Astrocyte (in vitro differentiated cells and primary cell): ENCODE data around the gene LAMC1. TPM values are rescaled to one million over a fixed set of nuclear protein-coding genes. Genes with fewer than 3 reads are reported as not detected.

Experiments used
- DNase-seq: peaks from one replicate; pipeline ENCODE4 v3.0.0-alpha.2; 2010; ENCODE audit warnings: low read depth
- FAIRE-seq: peaks from 2 replicates; lab custom pipeline; 2011; peaks lifted over from hg19 to GRCh38; lab: Jason Lieb, UNC
- H2AFZ ChIP-seq: 2 replicates; pipeline ENCODE4 v1.6.0; 2012; ENCODE audit warnings: low read depth, low read length, inconsistent platforms
- H3K27ac ChIP-seq: 2 replicates; pipeline ENCODE4 v1.5.1; 2011; ENCODE audit warnings: low read depth, low read length, inconsistent platforms
- H3K27me3 ChIP-seq: 2 replicates; pipeline ENCODE4 v1.6.0; 2011; ENCODE audit warnings: low read length, inconsistent platforms; ENCODE audit not compliant: insufficient read depth
- H3K36me3 ChIP-seq: 2 replicates; pipeline ENCODE4 v1.5.1; 2011; ENCODE audit warnings: low read length, inconsistent platforms; ENCODE audit not compliant: insufficient read depth
- H3K4me1 ChIP-seq: 2 replicates; pipeline ENCODE4 v1.5.1; 2011; ENCODE audit warnings: low read length, inconsistent platforms; ENCODE audit not compliant: insufficient read depth
- H3K4me2 ChIP-seq: 2 replicates; pipeline ENCODE4 v1.6.0; 2012; ENCODE audit warnings: low read length, inconsistent platforms
- H3K4me3 ChIP-seq: 2 replicates; pipeline ENCODE4 v1.5.1; 2011; ENCODE audit warnings: low read depth, mild to moderate bottlenecking, low read length, inconsistent platforms; ENCODE audit not compliant: insufficient read depth
- H3K79me2 ChIP-seq: 2 replicates; pipeline ENCODE4 v1.6.0; 2012; ENCODE audit warnings: mild to moderate bottlenecking, low read length, inconsistent platforms; ENCODE audit not compliant: insufficient read depth
- H3K9ac ChIP-seq: 2 replicates; pipeline ENCODE4 v1.6.0; 2012; ENCODE audit warnings: mild to moderate bottlenecking, low read length, inconsistent platforms
- H3K9me3 ChIP-seq: 2 replicates; pipeline ENCODE4 v1.5.1; 2012; ENCODE audit warnings: low read depth, mild to moderate bottlenecking, low read length, inconsistent platforms; ENCODE audit not compliant: insufficient read depth
- H4K20me1 ChIP-seq: 2 replicates; pipeline ENCODE4 v1.6.0; 2012; ENCODE audit warnings: low read length, inconsistent platforms; ENCODE audit not compliant: insufficient read depth
- H3K27ac Mint-ChIP-seq: one replicate; pipeline ENCODE4 v1.8.0; 2021; ENCODE audit warnings: mild to moderate bottlenecking, mixed read lengths; ENCODE audit not compliant: unreplicated experiment
- H3K27me3 Mint-ChIP-seq: one replicate; pipeline ENCODE4 v1.8.0; 2021; ENCODE audit warnings: low read depth, mixed read lengths; ENCODE audit not compliant: unreplicated experiment
- H3K36me3 Mint-ChIP-seq: one replicate; pipeline ENCODE4 v1.8.0; 2021; ENCODE audit warnings: low read depth, mixed read lengths; ENCODE audit not compliant: unreplicated experiment
- H3K4me1 Mint-ChIP-seq: one replicate; pipeline ENCODE4 v1.8.0; 2021; ENCODE audit warnings: low read depth, mixed read lengths; ENCODE audit not compliant: unreplicated experiment
- H3K4me3 Mint-ChIP-seq: one replicate; pipeline ENCODE4 v1.8.0; 2021; ENCODE audit warnings: mild to moderate bottlenecking, moderate library complexity, mixed read lengths; ENCODE audit not compliant: unreplicated experiment
- H3K9me3 Mint-ChIP-seq: one replicate; pipeline ENCODE4 v1.8.0; 2021; ENCODE audit warnings: mild to moderate bottlenecking, mixed read lengths; ENCODE audit not compliant: unreplicated experiment
- EZH2 ChIP-seq: IDR thresholded peaks from 2 replicates; pipeline ENCODE4 v1.6.1; 2012; ENCODE audit warnings: mild to moderate bottlenecking, low read length, inconsistent platforms; ENCODE audit not compliant: insufficient read depth
- total RNA-seq: library from RNA; stranded (reverse); gene quantifications from 2 replicates; pipeline ENCODE4 v1.2.1, GENCODE V29; 2021
- TF ChIP-seq, protein P1 (sequence below): IDR thresholded peaks from 2 replicates; pipeline ENCODE4 v1.5.1; 2011; ENCODE audit warnings: low read depth, mild to moderate bottlenecking, inconsistent platforms, low read length, moderate library complexity; ENCODE audit not compliant: insufficient read depth

Gene LAMC1
- total RNA-seq, 1 donor from 2014 or later = 270 TPM

GRCh38 chr1:183168308-183168707 is 145.1 kb downstream of the LAMC1 start:
- H3K79me2 ChIP-seq = no peaks in the 10 kb centered on the region
- H3K4me1 ChIP-seq = peaks cover 18% of the 10 kb centered on the region
- no peaks in the 10 kb centered on the region for H4K20me1 ChIP-seq
- H3K4me2 ChIP-seq = no peak overlapping the region
- H3K9ac ChIP-seq = no peak overlapping the region
- Mint-ChIP-seq H3K4me1 (peaks cover 15% of the 10 kb centered on the region), H3K27me3 (no peaks in the 10 kb centered on the region), H3K27ac (no peak overlapping the region), H3K36me3 (no peaks in the 10 kb centered on the region), H3K4me3 (no peak overlapping the region), H3K9me3 (no peaks in the 10 kb centered on the region)
- no peak overlapping the region for H3K4me3 ChIP-seq
- H3K27me3 ChIP-seq = no peaks in the 10 kb centered on the region
- H3K9me3 ChIP-seq = no peaks in the 10 kb centered on the region
- H3K27ac ChIP-seq = no peak overlapping the region
- no peak for TF ChIP-seq EZH2
- TF ChIP-seq, protein P1, sequence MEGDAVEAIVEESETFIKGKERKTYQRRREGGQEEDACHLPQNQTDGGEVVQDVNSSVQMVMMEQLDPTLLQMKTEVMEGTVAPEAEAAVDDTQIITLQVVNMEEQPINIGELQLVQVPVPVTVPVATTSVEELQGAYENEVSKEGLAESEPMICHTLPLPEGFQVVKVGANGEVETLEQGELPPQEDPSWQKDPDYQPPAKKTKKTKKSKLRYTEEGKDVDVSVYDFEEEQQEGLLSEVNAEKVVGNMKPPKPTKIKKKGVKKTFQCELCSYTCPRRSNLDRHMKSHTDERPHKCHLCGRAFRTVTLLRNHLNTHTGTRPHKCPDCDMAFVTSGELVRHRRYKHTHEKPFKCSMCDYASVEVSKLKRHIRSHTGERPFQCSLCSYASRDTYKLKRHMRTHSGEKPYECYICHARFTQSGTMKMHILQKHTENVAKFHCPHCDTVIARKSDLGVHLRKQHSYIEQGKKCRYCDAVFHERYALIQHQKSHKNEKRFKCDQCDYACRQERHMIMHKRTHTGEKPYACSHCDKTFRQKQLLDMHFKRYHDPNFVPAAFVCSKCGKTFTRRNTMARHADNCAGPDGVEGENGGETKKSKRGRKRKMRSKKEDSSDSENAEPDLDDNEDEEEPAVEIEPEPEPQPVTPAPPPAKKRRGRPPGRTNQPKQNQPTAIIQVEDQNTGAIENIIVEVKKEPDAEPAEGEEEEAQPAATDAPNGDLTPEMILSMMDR = no peak
- DNase-seq (no peak), FAIRE-seq (no peak)
- no peak overlapping the region for H2AFZ ChIP-seq
- H3K36me3 ChIP-seq = no peaks in the 10 kb centered on the region

GRCh38 chr1:183173828-183174227 is 150.6 kb downstream of the LAMC1 start:
- Mint-ChIP-seq H3K4me1 (no peaks in the 10 kb centered on the region), H3K36me3 (no peaks in the 10 kb centered on the region), H3K27ac (no peak overlapping the region), H3K27me3 (no peaks in the 10 kb centered on the region), H3K9me3 (no peaks in the 10 kb centered on the region), H3K4me3 (no peak overlapping the region)
- no peaks in the 10 kb centered on the region for H3K36me3 ChIP-seq
- H4K20me1 ChIP-seq = no peaks in the 10 kb centered on the region
- H2AFZ ChIP-seq = no peak overlapping the region
- H3K79me2 ChIP-seq = no peaks in the 10 kb centered on the region
- no peak overlapping the region for H3K4me3 ChIP-seq
- TF ChIP-seq, protein P1 = no peak
- no peak for TF ChIP-seq EZH2
- H3K9me3 ChIP-seq = no peaks in the 10 kb centered on the region
- no peak for DNase-seq
- no peak overlapping the region for H3K4me2 ChIP-seq
- no peak overlapping the region for H3K9ac ChIP-seq
- FAIRE-seq = no peak
- H3K27ac ChIP-seq = no peak overlapping the region
- H3K27me3 ChIP-seq = no peaks in the 10 kb centered on the region
- H3K4me1 ChIP-seq = no peaks in the 10 kb centered on the region

GRCh38 chr1:183175631-183176030 is 152.4 kb downstream of the LAMC1 start:
- H3K4me2 ChIP-seq = no peak overlapping the region
- no peak overlapping the region for H2AFZ ChIP-seq
- H3K9me3 ChIP-seq = no peaks in the 10 kb centered on the region
- H3K27me3 ChIP-seq = no peaks in the 10 kb centered on the region
- Mint-ChIP-seq H3K27ac (no peak overlapping the region), H3K36me3 (no peaks in the 10 kb centered on the region), H3K27me3 (no peaks in the 10 kb centered on the region), H3K9me3 (no peaks in the 10 kb centered on the region), H3K4me1 (peaks cover 7% of the 10 kb centered on the region), H3K4me3 (no peak overlapping the region)
- TF ChIP-seq, protein P1 = no peak
- no peak for TF ChIP-seq EZH2
- no peak overlapping the region for H3K4me3 ChIP-seq
- H3K9ac ChIP-seq = no peak overlapping the region
- no peaks in the 10 kb centered on the region for H3K79me2 ChIP-seq
- no peaks in the 10 kb centered on the region for H4K20me1 ChIP-seq
- no peak overlapping the region for H3K27ac ChIP-seq
- no peaks in the 10 kb centered on the region for H3K36me3 ChIP-seq
- H3K4me1 ChIP-seq = peaks cover 7% of the 10 kb centered on the region
- DNase-seq (no peak), FAIRE-seq (no peak)
